ENCODE results near the gene SLC25A47. TPM values are rescaled to one million over a fixed set of nuclear protein-coding genes. Genes with fewer than 3 reads are reported as not detected.
A peak's percentile ranks its signal among the peaks of the same experiment; 100 is the strongest.

Gene SLC25A47
- total and polyA plus RNA-seq, 9 of the 15 experiments (the other 6 are each of a cell fraction or from before 2014, with no cell fraction given), result 0.09 to 0.23 (median 0.22) TPM; not detected in 6

DNA sequence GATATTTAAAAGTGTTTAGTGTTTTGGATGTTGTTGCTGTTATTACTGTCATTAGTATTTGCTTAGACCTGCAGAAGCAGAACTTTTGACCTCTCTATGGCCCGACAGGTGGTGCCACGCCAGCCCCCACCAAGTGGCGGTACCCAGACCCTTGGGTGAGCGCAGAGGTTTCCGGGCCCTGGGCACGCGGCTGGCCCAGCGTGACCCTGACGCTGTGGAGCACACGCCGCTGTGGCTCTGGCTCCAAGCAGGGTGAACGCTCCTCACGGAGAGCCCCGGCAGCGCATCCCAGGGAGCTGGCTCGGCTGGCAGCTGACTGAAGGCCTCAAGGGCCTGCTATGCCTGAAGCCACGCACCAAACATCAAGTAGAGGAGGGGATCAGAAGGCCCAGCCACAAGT is 22.6 kb downstream of the SLC25A47 start:
- peaks cover 0 to 5% of the 10 kb centered on the region in 2 experiments; a peak in 2 of 5 replicates for H3K4me1 ChIP-seq (replicated peaks in 1 of 2; ENCODE audit: control insufficient read depth in 2 of 2, insufficient read depth in 2 of 2, low read length in 2 of 2)
- no peaks in the 10 kb centered on the region for H3K79me2 ChIP-seq (ENCODE audit: control insufficient read depth, insufficient read depth, low read length)
- in situ Hi-C loops (cut with MboI), result no loop called here
- no TSS peak for BruUV-seq (replicated peaks)
- H3K4me3 ChIP-seq, result no peak overlapping the region
- no peaks in the 10 kb centered on the region for H3K9me1 ChIP-seq (ENCODE audit: control insufficient read depth, insufficient read depth, low read length)
- peaks cover 73% of the 10 kb centered on the region for H3K36me3 ChIP-seq (ENCODE audit: control insufficient read depth, insufficient read depth, low read length)
- no peaks in the 10 kb centered on the region for H3K27me3 ChIP-seq (ENCODE audit: control insufficient read depth in 2 of 2, insufficient read depth in 2 of 2, low read length in 2 of 2)
- H2AFZ ChIP-seq (ENCODE audit: low read depth, low read length), result no peak overlapping the region
- CTCF ChIA-PET (ENCODE audit: low intra/inter-chr PET ratio), result no interaction called here
- intact Hi-C loops (cut with micrococcal nuclease), result no loop called here
- no peak for DNase-seq (ENCODE audit: extremely low read depth in 1 of 4, low spot score in 3 of 4)
- H3K27ac ChIP-seq (ENCODE audit: extremely low read depth, low read depth, low read length), result no peak overlapping the region
- ATAC-seq, result no peak
- POLR2A ChIA-PET, result interaction anchor here (0.6 to 0.8 kb wide), 3 partner anchors 30 to 854 kb away, joined by 3 read pairs; a partner anchor contains a TSS
- H3K9ac ChIP-seq (ENCODE audit: insufficient read depth in 1 of 2, low read depth in 2 of 2, low read length in 2 of 2), result no peak overlapping the region
- no peaks in the 10 kb centered on the region; the same call in 1 of the 2 replicates for H4K20me1 ChIP-seq (replicated peaks; ENCODE audit: control insufficient read depth, insufficient read depth, low read length)
- no peak for FAIRE-seq
- 99% methylated on average over 12 of the region's 17 CpGs for WGBS (ENCODE audit: insufficient coverage, low coverage, missing lambda C conversion rate)
- no peaks in the 10 kb centered on the region for H3K9me3 ChIP-seq (replicated peaks; ENCODE audit: control insufficient read depth, insufficient read depth, low read depth, low read length)
- H3K4me2 ChIP-seq (ENCODE audit: insufficient read depth, low read length), result no peak overlapping the region
- TF ChIP-seq, protein P1, sequence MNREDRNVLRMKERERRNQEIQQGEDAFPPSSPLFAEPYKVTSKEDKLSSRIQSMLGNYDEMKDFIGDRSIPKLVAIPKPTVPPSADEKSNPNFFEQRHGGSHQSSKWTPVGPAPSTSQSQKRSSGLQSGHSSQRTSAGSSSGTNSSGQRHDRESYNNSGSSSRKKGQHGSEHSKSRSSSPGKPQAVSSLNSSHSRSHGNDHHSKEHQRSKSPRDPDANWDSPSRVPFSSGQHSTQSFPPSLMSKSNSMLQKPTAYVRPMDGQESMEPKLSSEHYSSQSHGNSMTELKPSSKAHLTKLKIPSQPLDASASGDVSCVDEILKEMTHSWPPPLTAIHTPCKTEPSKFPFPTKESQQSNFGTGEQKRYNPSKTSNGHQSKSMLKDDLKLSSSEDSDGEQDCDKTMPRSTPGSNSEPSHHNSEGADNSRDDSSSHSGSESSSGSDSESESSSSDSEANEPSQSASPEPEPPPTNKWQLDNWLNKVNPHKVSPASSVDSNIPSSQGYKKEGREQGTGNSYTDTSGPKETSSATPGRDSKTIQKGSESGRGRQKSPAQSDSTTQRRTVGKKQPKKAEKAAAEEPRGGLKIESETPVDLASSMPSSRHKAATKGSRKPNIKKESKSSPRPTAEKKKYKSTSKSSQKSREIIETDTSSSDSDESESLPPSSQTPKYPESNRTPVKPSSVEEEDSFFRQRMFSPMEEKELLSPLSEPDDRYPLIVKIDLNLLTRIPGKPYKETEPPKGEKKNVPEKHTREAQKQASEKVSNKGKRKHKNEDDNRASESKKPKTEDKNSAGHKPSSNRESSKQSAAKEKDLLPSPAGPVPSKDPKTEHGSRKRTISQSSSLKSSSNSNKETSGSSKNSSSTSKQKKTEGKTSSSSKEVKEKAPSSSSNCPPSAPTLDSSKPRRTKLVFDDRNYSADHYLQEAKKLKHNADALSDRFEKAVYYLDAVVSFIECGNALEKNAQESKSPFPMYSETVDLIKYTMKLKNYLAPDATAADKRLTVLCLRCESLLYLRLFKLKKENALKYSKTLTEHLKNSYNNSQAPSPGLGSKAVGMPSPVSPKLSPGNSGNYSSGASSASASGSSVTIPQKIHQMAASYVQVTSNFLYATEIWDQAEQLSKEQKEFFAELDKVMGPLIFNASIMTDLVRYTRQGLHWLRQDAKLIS (CRISPR knock-in tag; IDR thresholded peaks at IDR 0.05), result no peak
- TF ChIP-seq, protein P2, sequence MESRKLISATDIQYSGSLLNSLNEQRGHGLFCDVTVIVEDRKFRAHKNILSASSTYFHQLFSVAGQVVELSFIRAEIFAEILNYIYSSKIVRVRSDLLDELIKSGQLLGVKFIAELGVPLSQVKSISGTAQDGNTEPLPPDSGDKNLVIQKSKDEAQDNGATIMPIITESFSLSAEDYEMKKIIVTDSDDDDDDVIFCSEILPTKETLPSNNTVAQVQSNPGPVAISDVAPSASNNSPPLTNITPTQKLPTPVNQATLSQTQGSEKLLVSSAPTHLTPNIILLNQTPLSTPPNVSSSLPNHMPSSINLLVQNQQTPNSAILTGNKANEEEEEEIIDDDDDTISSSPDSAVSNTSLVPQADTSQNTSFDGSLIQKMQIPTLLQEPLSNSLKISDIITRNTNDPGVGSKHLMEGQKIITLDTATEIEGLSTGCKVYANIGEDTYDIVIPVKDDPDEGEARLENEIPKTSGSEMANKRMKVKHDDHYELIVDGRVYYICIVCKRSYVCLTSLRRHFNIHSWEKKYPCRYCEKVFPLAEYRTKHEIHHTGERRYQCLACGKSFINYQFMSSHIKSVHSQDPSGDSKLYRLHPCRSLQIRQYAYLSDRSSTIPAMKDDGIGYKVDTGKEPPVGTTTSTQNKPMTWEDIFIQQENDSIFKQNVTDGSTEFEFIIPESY (CRISPR knock-in tag; IDR thresholded peaks at IDR 0.05), result peak; percentile 94
- TF ChIP-seq, protein P3, sequence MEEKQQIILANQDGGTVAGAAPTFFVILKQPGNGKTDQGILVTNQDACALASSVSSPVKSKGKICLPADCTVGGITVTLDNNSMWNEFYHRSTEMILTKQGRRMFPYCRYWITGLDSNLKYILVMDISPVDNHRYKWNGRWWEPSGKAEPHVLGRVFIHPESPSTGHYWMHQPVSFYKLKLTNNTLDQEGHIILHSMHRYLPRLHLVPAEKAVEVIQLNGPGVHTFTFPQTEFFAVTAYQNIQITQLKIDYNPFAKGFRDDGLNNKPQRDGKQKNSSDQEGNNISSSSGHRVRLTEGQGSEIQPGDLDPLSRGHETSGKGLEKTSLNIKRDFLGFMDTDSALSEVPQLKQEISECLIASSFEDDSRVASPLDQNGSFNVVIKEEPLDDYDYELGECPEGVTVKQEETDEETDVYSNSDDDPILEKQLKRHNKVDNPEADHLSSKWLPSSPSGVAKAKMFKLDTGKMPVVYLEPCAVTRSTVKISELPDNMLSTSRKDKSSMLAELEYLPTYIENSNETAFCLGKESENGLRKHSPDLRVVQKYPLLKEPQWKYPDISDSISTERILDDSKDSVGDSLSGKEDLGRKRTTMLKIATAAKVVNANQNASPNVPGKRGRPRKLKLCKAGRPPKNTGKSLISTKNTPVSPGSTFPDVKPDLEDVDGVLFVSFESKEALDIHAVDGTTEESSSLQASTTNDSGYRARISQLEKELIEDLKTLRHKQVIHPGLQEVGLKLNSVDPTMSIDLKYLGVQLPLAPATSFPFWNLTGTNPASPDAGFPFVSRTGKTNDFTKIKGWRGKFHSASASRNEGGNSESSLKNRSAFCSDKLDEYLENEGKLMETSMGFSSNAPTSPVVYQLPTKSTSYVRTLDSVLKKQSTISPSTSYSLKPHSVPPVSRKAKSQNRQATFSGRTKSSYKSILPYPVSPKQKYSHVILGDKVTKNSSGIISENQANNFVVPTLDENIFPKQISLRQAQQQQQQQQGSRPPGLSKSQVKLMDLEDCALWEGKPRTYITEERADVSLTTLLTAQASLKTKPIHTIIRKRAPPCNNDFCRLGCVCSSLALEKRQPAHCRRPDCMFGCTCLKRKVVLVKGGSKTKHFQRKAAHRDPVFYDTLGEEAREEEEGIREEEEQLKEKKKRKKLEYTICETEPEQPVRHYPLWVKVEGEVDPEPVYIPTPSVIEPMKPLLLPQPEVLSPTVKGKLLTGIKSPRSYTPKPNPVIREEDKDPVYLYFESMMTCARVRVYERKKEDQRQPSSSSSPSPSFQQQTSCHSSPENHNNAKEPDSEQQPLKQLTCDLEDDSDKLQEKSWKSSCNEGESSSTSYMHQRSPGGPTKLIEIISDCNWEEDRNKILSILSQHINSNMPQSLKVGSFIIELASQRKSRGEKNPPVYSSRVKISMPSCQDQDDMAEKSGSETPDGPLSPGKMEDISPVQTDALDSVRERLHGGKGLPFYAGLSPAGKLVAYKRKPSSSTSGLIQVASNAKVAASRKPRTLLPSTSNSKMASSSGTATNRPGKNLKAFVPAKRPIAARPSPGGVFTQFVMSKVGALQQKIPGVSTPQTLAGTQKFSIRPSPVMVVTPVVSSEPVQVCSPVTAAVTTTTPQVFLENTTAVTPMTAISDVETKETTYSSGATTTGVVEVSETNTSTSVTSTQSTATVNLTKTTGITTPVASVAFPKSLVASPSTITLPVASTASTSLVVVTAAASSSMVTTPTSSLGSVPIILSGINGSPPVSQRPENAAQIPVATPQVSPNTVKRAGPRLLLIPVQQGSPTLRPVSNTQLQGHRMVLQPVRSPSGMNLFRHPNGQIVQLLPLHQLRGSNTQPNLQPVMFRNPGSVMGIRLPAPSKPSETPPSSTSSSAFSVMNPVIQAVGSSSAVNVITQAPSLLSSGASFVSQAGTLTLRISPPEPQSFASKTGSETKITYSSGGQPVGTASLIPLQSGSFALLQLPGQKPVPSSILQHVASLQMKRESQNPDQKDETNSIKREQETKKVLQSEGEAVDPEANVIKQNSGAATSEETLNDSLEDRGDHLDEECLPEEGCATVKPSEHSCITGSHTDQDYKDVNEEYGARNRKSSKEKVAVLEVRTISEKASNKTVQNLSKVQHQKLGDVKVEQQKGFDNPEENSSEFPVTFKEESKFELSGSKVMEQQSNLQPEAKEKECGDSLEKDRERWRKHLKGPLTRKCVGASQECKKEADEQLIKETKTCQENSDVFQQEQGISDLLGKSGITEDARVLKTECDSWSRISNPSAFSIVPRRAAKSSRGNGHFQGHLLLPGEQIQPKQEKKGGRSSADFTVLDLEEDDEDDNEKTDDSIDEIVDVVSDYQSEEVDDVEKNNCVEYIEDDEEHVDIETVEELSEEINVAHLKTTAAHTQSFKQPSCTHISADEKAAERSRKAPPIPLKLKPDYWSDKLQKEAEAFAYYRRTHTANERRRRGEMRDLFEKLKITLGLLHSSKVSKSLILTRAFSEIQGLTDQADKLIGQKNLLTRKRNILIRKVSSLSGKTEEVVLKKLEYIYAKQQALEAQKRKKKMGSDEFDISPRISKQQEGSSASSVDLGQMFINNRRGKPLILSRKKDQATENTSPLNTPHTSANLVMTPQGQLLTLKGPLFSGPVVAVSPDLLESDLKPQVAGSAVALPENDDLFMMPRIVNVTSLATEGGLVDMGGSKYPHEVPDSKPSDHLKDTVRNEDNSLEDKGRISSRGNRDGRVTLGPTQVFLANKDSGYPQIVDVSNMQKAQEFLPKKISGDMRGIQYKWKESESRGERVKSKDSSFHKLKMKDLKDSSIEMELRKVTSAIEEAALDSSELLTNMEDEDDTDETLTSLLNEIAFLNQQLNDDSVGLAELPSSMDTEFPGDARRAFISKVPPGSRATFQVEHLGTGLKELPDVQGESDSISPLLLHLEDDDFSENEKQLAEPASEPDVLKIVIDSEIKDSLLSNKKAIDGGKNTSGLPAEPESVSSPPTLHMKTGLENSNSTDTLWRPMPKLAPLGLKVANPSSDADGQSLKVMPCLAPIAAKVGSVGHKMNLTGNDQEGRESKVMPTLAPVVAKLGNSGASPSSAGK (IDR thresholded peaks at IDR 0.05), result no peak
- no peak for TF ChIP-seq ZBTB17 (CRISPR knock-in tag; IDR thresholded peaks at IDR 0.05)

All from K562 (cell line).